OCI-LY7 (cell line): Measurements from ENCODE around the gene CFAP100.

Source experiments
- EZH2phosphoT487 ChIP-seq: fragments of 200-600 bp; sonication (generic); IDR thresholded peaks from 2 replicates; pipeline ENCODE4 v1.6.1; 2018; ENCODE audit warnings: low read depth, borderline replicate concordance, mild to moderate bottlenecking, mixed run types, antibody characterized with exemption, low read length, moderate library complexity, mixed read lengths
- TF ChIP-seq, protein P1 (sequence below): fragments of 200-600 bp; sonication (generic); conservative IDR thresholded peaks from 2 replicates; pipeline ENCODE4 v1.5.1; 2014; ENCODE audit warnings: mild to moderate bottlenecking, antibody characterized with exemption, low read length, moderate library complexity, mixed read lengths

DNA sequence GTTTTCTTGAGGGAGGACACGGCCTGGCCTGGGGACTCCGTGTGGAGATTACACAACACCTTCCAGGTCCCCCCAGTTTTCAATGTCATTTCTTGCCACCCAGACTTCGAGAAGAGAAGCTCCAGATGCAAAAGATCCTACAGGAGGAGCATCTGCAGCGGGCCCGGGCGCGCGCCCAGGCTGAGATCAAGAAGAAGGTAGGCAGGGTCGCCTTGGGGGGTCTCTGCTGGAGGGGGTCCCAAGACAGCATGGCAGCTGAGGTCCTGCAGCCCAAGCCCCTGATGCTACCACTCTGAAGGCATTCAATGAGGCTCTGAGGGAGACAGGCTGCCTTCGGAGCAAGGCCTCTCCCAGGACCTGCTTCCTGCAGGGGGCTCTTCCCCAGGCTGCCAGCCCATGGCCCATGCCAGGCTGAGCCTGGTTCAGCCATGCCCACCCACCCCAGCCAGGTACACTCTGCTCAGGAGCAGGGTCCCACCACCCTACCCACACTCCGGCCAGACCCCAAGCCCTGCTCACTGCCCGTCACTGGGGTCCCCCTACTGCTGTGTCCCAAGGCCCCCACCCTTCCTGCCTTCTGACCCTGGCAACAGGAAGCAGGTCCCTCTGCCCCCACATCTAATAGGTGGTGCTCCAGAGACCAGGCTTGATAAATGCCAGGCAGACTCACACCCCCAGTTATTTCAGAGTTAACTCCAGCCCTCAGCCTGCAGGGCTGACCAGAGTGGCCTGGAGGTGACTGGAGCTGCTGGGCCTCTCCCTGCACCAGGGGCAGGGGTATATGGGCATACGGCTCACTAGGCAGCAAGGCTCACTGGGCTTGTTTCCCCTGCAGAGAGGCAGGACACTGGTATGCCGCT is 41.0 kb downstream of the CFAP100 start:
- TF ChIP-seq, protein P1, sequence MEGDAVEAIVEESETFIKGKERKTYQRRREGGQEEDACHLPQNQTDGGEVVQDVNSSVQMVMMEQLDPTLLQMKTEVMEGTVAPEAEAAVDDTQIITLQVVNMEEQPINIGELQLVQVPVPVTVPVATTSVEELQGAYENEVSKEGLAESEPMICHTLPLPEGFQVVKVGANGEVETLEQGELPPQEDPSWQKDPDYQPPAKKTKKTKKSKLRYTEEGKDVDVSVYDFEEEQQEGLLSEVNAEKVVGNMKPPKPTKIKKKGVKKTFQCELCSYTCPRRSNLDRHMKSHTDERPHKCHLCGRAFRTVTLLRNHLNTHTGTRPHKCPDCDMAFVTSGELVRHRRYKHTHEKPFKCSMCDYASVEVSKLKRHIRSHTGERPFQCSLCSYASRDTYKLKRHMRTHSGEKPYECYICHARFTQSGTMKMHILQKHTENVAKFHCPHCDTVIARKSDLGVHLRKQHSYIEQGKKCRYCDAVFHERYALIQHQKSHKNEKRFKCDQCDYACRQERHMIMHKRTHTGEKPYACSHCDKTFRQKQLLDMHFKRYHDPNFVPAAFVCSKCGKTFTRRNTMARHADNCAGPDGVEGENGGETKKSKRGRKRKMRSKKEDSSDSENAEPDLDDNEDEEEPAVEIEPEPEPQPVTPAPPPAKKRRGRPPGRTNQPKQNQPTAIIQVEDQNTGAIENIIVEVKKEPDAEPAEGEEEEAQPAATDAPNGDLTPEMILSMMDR: no peak
- no peak for TF ChIP-seq EZH2phosphoT487
